Neural progenitor cell (in vitro differentiated cells): ENCODE measurements around the gene NWD2. TPM values are rescaled to one million over a fixed set of nuclear protein-coding genes. Genes with fewer than 3 reads are reported as not detected.
A peak's percentile ranks its signal among the peaks of the same experiment; 100 is the strongest.
"Not testable (repeated sequence)": the region's sequence is repeated elsewhere in the genome, so short reads cannot be mapped to it uniquely, and the experiment has no call there.

ENCODE experiments used
- DNase-seq: peaks from one replicate; pipeline ENCODE4 v3.0.0-alpha.2; 2016; ENCODE audit warnings: low spot score
- H2AFZ ChIP-seq: fragments of 200-600 bp; sonication (generic); replicated peaks from 2 replicates; pipeline ENCODE4 v1.6.1; 2016; ENCODE audit warnings: antibody characterized with exemption
- H3F3A ChIP-seq: fragments of 200-600 bp; sonication (generic); 2 replicates; pipeline ENCODE4 v1.6.1; 2016; ENCODE audit warnings: antibody characterized with exemption, low read depth
- H3K27ac ChIP-seq: fragments of 200-600 bp; sonication (generic); 2 replicates; pipeline ENCODE4 v1.5.1; 2016; ENCODE audit warnings: mild to moderate bottlenecking
- H3K27me3 ChIP-seq: fragments of 200-600 bp; sonication (generic); 2 replicates; pipeline ENCODE4 v1.6.1; 2016; ENCODE audit warnings: mild to moderate bottlenecking, moderate library complexity
- H3K36me3 ChIP-seq: fragments of 200-600 bp; sonication (generic); 2 replicates; pipeline ENCODE4 v1.5.1; 2016
- H3K4me1 ChIP-seq: fragments of 200-600 bp; sonication (generic); 2 replicates; pipeline ENCODE4 v1.6.1; 2016; ENCODE audit warnings: mixed run types
- H3K4me2 ChIP-seq: fragments of 200-600 bp; sonication (generic); 2 replicates; pipeline ENCODE4 v1.6.1; 2016
- H3K4me3 ChIP-seq: fragments of 200-600 bp; sonication (generic); 2 replicates; pipeline ENCODE4 v1.5.1; 2016
- H3K79me2 ChIP-seq: fragments of 200-600 bp; sonication (generic); 2 replicates; pipeline ENCODE4 v1.6.1; 2016; ENCODE audit warnings: low read depth
- H3K9ac ChIP-seq: fragments of 200-600 bp; sonication (generic); 2 replicates; pipeline ENCODE4 v1.6.1; 2016
- H3K9me3 ChIP-seq: fragments of 200-600 bp; sonication (generic); 2 replicates; pipeline ENCODE4 v1.5.1; 2016; ENCODE audit warnings: low read depth
- H4K20me1 ChIP-seq: fragments of 200-600 bp; sonication (generic); 2 replicates; pipeline ENCODE4 v1.6.1; 2016; ENCODE audit warnings: low read depth
- H3K27ac Mint-ChIP-seq: 3 replicates; pipeline ENCODE4 v1.8.0; 2021; ENCODE audit warnings: mixed read lengths
- H3K27me3 Mint-ChIP-seq: 2 replicates; pipeline ENCODE4 v1.8.0; 2022; ENCODE audit warnings: low read depth, mild to moderate bottlenecking, inconsistent platforms, moderate library complexity, mixed read lengths; ENCODE audit not compliant: insufficient read depth
- H3K36me3 Mint-ChIP-seq: 3 replicates; pipeline ENCODE4 v1.8.0; 2021; ENCODE audit warnings: mixed read lengths
- H3K4me1 Mint-ChIP-seq: 3 replicates; pipeline ENCODE4 v1.8.0; 2021; ENCODE audit warnings: mixed read lengths
- H3K4me3 Mint-ChIP-seq: 3 replicates; pipeline ENCODE4 v1.8.0; 2021; ENCODE audit warnings: mild to moderate bottlenecking, moderate library complexity, mixed read lengths
- H3K9me3 Mint-ChIP-seq: 3 replicates; pipeline ENCODE4 v1.8.0; 2020; ENCODE audit warnings: mixed read lengths
- CTCF ChIP-seq: fragments of 200-600 bp; sonication (generic); IDR thresholded peaks from 2 replicates; pipeline ENCODE4 v1.5.1; 2017; ENCODE audit warnings: antibody characterized with exemption, mild to moderate bottlenecking
- EZH2 ChIP-seq: fragments of 200-600 bp; sonication (generic); IDR thresholded peaks from 2 replicates; pipeline ENCODE4 v1.6.1; 2017; ENCODE audit warnings: antibody characterized with exemption, mild to moderate bottlenecking, moderate library complexity
- EZH2phosphoT487 ChIP-seq: fragments of 200-600 bp; sonication (generic); IDR thresholded peaks from 2 replicates; pipeline ENCODE4 v1.6.1; 2017; ENCODE audit warnings: antibody characterized with exemption
- total RNA-seq: library from RNA; depleted of rRNA; stranded (reverse); fragments of >200 nt; gene quantifications from 2 replicates; pipeline ENCODE4 v1.2.3, GENCODE V29; 2015; ENCODE audit warnings: low replicate concordance

The NWD2 gene
- total RNA-seq = not detected in 2 replicates

- TF ChIP-seq EZH2phosphoT487 (peak; percentile 72), EZH2 (peak; percentile 63), CTCF (peak; percentile 21)
- Histone ChIP-seq H3K79me2 (no peaks in the 10 kb centered on the region), H3K9ac (no peak within 1 kb of the TSS), H3K4me2 (peak within 1 kb of the TSS; percentile 89), H3K27me3 (peaks cover 100% of the 10 kb centered on the region), H4K20me1 (peaks cover 23% of the 10 kb centered on the region), H3F3A (no peaks in the 10 kb centered on the region), H3K36me3 (no peaks in the 10 kb centered on the region), H3K4me1 (peaks cover 12% of the 10 kb centered on the region), H3K9me3 (no peaks in the 10 kb centered on the region), H3K4me3 (peak within 1 kb of the TSS; percentile 63), H2AFZ (peak within 1 kb of the TSS; percentile 64), H3K27ac (no peak within 1 kb of the TSS)
- Mint-ChIP-seq H3K27me3 (peaks cover 59% of the 10 kb centered on the region), H3K27ac (no peak within 1 kb of the TSS), H3K36me3 (no peaks in the 10 kb centered on the region), H3K4me3 (peak within 1 kb of the TSS; percentile 86), H3K9me3 (no peaks in the 10 kb centered on the region), H3K4me1 (peaks cover 16% of the 10 kb centered on the region)
- DNase-seq = peak; percentile 74
Observed at GRCh38 chr4:37244583-37245390, at the start of gene NWD2. TSS of gene NWD2 (plus strand) at chr4:37244743. CDS start at chr4:37245068, 325 bp downstream.

DNA sequence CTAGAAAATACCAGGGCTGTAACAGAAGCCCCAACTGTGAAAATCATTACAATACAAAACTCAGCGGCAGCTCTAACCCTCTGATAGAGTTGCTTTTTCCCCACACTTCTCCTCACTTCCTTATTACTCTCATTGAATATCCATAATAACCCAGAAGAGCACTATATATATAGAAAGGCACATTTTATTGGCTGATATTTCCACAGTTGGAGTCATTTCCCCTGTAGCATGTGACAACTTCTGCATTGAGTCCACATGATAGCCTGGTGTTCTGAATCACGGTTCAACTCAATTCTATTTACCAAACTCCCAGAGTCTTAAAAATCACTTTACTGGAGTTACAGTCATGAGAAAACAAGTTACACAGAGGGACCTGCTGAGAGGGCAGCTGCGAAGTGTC is 46.6 kb upstream of the NWD2 start:
- Histone ChIP-seq H3K4me3 (no peak overlapping the region), H3F3A (no peaks in the 10 kb centered on the region), H3K9ac (no peak overlapping the region), H3K4me2 (no peak overlapping the region), H2AFZ (no peak overlapping the region), H3K9me3 (no peaks in the 10 kb centered on the region), H3K36me3 (no peaks in the 10 kb centered on the region), H4K20me1 (no peaks in the 10 kb centered on the region), H3K27ac (no peak overlapping the region), H3K79me2 (no peaks in the 10 kb centered on the region), H3K4me1 (no peaks in the 10 kb centered on the region), H3K27me3 (no peaks in the 10 kb centered on the region)
- Mint-ChIP-seq H3K9me3 (peaks cover under 1% of the 10 kb centered on the region), H3K4me3 (no peak overlapping the region), H3K4me1 (no peaks in the 10 kb centered on the region), H3K27ac (no peak overlapping the region), H3K27me3 (no peaks in the 10 kb centered on the region), H3K36me3 (no peaks in the 10 kb centered on the region)
- DNase-seq = no peak
- TF ChIP-seq CTCF (no peak), EZH2 (no peak), EZH2phosphoT487 (no peak)

DNA sequence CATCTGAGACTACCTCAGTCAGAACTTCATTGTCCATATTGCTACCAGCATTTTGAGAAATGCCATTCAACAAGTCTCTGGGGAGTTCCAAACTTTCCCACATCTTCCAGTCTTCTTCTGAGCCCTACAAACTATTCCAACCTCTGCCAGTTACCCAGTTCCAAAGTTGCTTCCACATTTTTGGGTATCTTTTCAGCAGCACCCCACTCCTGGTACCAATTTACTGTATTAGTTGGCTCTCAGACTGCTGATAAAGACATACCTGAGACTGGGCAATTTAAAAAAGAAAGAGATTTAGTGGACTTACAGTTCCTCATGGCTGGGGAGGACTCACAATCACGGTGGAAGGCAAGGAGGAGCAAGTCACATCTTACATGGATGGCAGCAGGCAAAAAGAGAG is 39.8 kb upstream of the NWD2 start:
- H3F3A ChIP-seq, H3K4me2 ChIP-seq, H3K36me3 Mint-ChIP-seq, H4K20me1 ChIP-seq, H3K9me3 Mint-ChIP-seq, DNase-seq, H3K27ac Mint-ChIP-seq, H3K27me3 ChIP-seq, H2AFZ ChIP-seq, H3K27me3 Mint-ChIP-seq, H3K79me2 ChIP-seq, H3K9me3 ChIP-seq, H3K4me1 ChIP-seq, H3K4me1 Mint-ChIP-seq, H3K4me3 ChIP-seq, H3K4me3 Mint-ChIP-seq, H3K36me3 ChIP-seq, H3K27ac ChIP-seq, H3K9ac ChIP-seq: not testable (repeated sequence)

- Histone ChIP-seq H3K9me3 (no peaks in the 10 kb centered on the region), H3K79me2 (no peaks in the 10 kb centered on the region), H3K27ac (no peak overlapping the region), H3K27me3 (no peaks in the 10 kb centered on the region), H3K36me3 (no peaks in the 10 kb centered on the region), H3K4me2 (no peak overlapping the region), H3F3A (no peaks in the 10 kb centered on the region), H3K4me1 (no peaks in the 10 kb centered on the region), H3K9ac (no peak overlapping the region), H3K4me3 (no peak overlapping the region), H2AFZ (no peak overlapping the region), H4K20me1 (no peaks in the 10 kb centered on the region)
- Mint-ChIP-seq H3K27ac (no peak overlapping the region), H3K9me3 (no peaks in the 10 kb centered on the region), H3K36me3 (no peaks in the 10 kb centered on the region), H3K27me3 (no peaks in the 10 kb centered on the region), H3K4me3 (no peak overlapping the region), H3K4me1 (no peaks in the 10 kb centered on the region)
- no peak for TF ChIP-seq EZH2phosphoT487
- no peak for DNase-seq
Observed at GRCh38 chr4:37216209-37216608, 28.3 kb upstream of the NWD2 start.
